Choroid plexus epithelial cell (primary cell): ENCODE measurements around the gene PHF2.

ENCODE experiments used
- DNase-seq: peaks from one replicate; pipeline ENCODE4 v3.0.0-alpha.2; 2010; ENCODE audit warnings: low read depth
- H3K4me3 ChIP-seq: 2 replicates; pipeline ENCODE4 v1.5.1; 2011; ENCODE audit warnings: low read depth, mild to moderate bottlenecking, control low read depth, low read length, moderate library complexity
- CTCF ChIP-seq: conservative IDR thresholded peaks from 2 replicates; pipeline ENCODE4 v1.5.1; 2011; ENCODE audit warnings: low read depth, mild to moderate bottlenecking, control low read depth, inconsistent platforms, low read length, moderate library complexity

Gene PHF2

GRCh38 chr9:93567271-93567959 is 9.0 kb upstream of the PHF2 start:
- no peak for DNase-seq
- no peak for TF ChIP-seq CTCF
- H3K4me3 ChIP-seq: peak overlapping the region; percentile 71

GRCh38 chr9:93568169-93568568 is 8.2 kb upstream of the PHF2 start:
- no peak for TF ChIP-seq CTCF
- no peak overlapping the region for H3K4me3 ChIP-seq
- no peak for DNase-seq

- DNase-seq: no peak
- TF ChIP-seq CTCF: no peak
- no peak overlapping the region for H3K4me3 ChIP-seq
Measured at GRCh38 chr9:93569621-93570174, 6.7 kb upstream of the PHF2 start.

GRCh38 chr9:93572221-93572620 is 4.2 kb upstream of the PHF2 start:
- TF ChIP-seq CTCF: no peak
- H3K4me3 ChIP-seq: no peak overlapping the region
- no peak for DNase-seq

GRCh38 chr9:93572636-93573515 is 3.5 kb upstream of the PHF2 start:
- no peak for TF ChIP-seq CTCF
- no peak for DNase-seq
- H3K4me3 ChIP-seq: no peak overlapping the region

GRCh38 chr9:93573516-93573828 is 2.9 kb upstream of the PHF2 start:
- no peak for TF ChIP-seq CTCF
- DNase-seq: no peak
- H3K4me3 ChIP-seq: no peak overlapping the region
